ENCODE results near the gene SEC14L5.
"Not testable (repeated sequence)": the region's sequence is repeated elsewhere in the genome, so short reads cannot be mapped to it uniquely, and the experiment has no call there.

The SEC14L5 gene

GRCh38 chr16:4933433-4933832 lies 24.7 kb upstream of the SEC14L5 start:
- no peak for DNase-seq

- no peak for DNase-seq
Measured at GRCh38 chr16:4933871-4934395, 24.2 kb upstream of the SEC14L5 start.

GRCh38 chr16:4934591-4934990 lies 23.5 kb upstream of the SEC14L5 start:
- no peak for DNase-seq

GRCh38 chr16:4935241-4935855 lies 22.8 kb upstream of the SEC14L5 start:
- no peak for DNase-seq

GRCh38 chr16:4936181-4936990 lies 21.7 kb upstream of the SEC14L5 start:
- no peak for DNase-seq

- no peak for DNase-seq
Measured at GRCh38 chr16:4936991-4937781, 20.9 kb upstream of the SEC14L5 start, which contains the start of gene PPL. TSS of gene PPL (minus strand) at chr16:4937148. CDS start at chr16:4937045, 103 bp downstream.

GRCh38 chr16:4937782-4938682 lies 20.1 kb upstream of the SEC14L5 start:
- no peak for DNase-seq

- no peak for DNase-seq
Measured at GRCh38 chr16:4938683-4939030, 19.5 kb upstream of the SEC14L5 start.

GRCh38 chr16:4940719-4941118 lies 17.4 kb upstream of the SEC14L5 start:
- no peak for DNase-seq

GRCh38 chr16:4942481-4942880 lies 15.6 kb upstream of the SEC14L5 start:
- no peak for DNase-seq

GRCh38 chr16:4944333-4945281 lies 13.5 kb upstream of the SEC14L5 start:
- no peak for DNase-seq

GRCh38 chr16:4945560-4946502 lies 12.3 kb upstream of the SEC14L5 start:
- DNase-seq = no peak

GRCh38 chr16:4946917-4947316 lies 11.2 kb upstream of the SEC14L5 start:
- DNase-seq = no peak

GRCh38 chr16:4947722-4948503 lies 10.2 kb upstream of the SEC14L5 start:
- no peak for DNase-seq

GRCh38 chr16:4948903-4949766 lies 9.0 kb upstream of the SEC14L5 start:
- DNase-seq = no peak

- no peak for DNase-seq
Measured at GRCh38 chr16:4949986-4950385, 8.1 kb upstream of the SEC14L5 start.

GRCh38 chr16:4951583-4951982 lies 6.5 kb upstream of the SEC14L5 start:
- not testable (repeated sequence) for DNase-seq

GRCh38 chr16:4954714-4955113 lies 3.4 kb upstream of the SEC14L5 start:
- DNase-seq = no peak

All from activated CD4-positive, CD25-positive, alpha-beta regulatory T cell (primary cell).